ENCODE data around the gene CHMP4B.

CHMP4B gene

GRCh38 chr20:33808388-33808787 is 2.8 kb upstream of the CHMP4B start:
- TF ChIP-seq CTCF (conservative IDR thresholded peaks at IDR 0.05; ENCODE audit: low read depth, low read length) = no peak
- Histone ChIP-seq H3K27me3 (ENCODE audit: insufficient read depth, low read depth) (no peaks in the 10 kb centered on the region), H4K20me1 (ENCODE audit: insufficient read depth) (no peaks in the 10 kb centered on the region), H3K9ac (no peak overlapping the region), H3K4me3 (IDR thresholded peaks at IDR 0.05; ENCODE audit: insufficient read depth, low read depth, low read length) (no peak overlapping the region), H3K4me1 (ENCODE audit: low read depth, poor library complexity, severe bottlenecking) (peaks cover 10% of the 10 kb centered on the region), H3K4me2 (no peak overlapping the region), H3K79me2 (ENCODE audit: insufficient read depth, low read depth) (peaks cover 22% of the 10 kb centered on the region), H2AFZ (ENCODE audit: low read depth) (no peak overlapping the region), H3K27ac (no peak overlapping the region), H3K36me3 (ENCODE audit: insufficient read depth) (no peaks in the 10 kb centered on the region)

- Histone ChIP-seq H4K20me1 (ENCODE audit: insufficient read depth) (peaks cover 9% of the 10 kb centered on the region; the same call in 1 of the 2 replicates), H3K9ac (no peak overlapping the region), H3K27ac (no peak overlapping the region), H3K79me2 (ENCODE audit: insufficient read depth, low read depth) (peaks cover 41% of the 10 kb centered on the region), H3K4me2 (peak overlapping the region; percentile 26; the same call in 1 of the 2 replicates), H2AFZ (ENCODE audit: low read depth) (peak overlapping the region; percentile 27; the same call in 1 of the 2 replicates), H3K27me3 (ENCODE audit: insufficient read depth, low read depth) (no peaks in the 10 kb centered on the region), H3K36me3 (ENCODE audit: insufficient read depth) (no peaks in the 10 kb centered on the region; the same call in 1 of the 2 replicates), H3K4me3 (IDR thresholded peaks at IDR 0.05; ENCODE audit: insufficient read depth, low read depth, low read length) (no peak overlapping the region), H3K4me1 (ENCODE audit: low read depth, poor library complexity, severe bottlenecking) (peaks cover 29% of the 10 kb centered on the region)
- no peak for TF ChIP-seq CTCF (conservative IDR thresholded peaks at IDR 0.05; ENCODE audit: low read depth, low read length)
Observed at GRCh38 chr20:33810259-33810658, 889 bp upstream of the CHMP4B start.

GRCh38 chr20:33811776-33812151 is 616 bp downstream of the CHMP4B start:
- peak overlapping the region; percentile 85 for H3K9ac ChIP-seq
- no peak for TF ChIP-seq CTCF (conservative IDR thresholded peaks at IDR 0.05; ENCODE audit: low read depth, low read length)
- peak overlapping the region; percentile 25; the same call in 1 of the 2 replicates for H2AFZ ChIP-seq (ENCODE audit: low read depth)
- H4K20me1 ChIP-seq (ENCODE audit: insufficient read depth) = peaks cover 16% of the 10 kb centered on the region; the same call in 1 of the 2 replicates
- peak overlapping the region; percentile 70 for H3K27ac ChIP-seq
- no peaks in the 10 kb centered on the region for H3K27me3 ChIP-seq (ENCODE audit: insufficient read depth, low read depth)
- peak overlapping the region; percentile 74 for H3K4me2 ChIP-seq
- no peaks in the 10 kb centered on the region; the same call in 1 of the 2 replicates for H3K36me3 ChIP-seq (ENCODE audit: insufficient read depth)
- peaks cover 56% of the 10 kb centered on the region for H3K79me2 ChIP-seq (ENCODE audit: insufficient read depth, low read depth)
- H3K4me3 ChIP-seq (IDR thresholded peaks at IDR 0.05; ENCODE audit: insufficient read depth, low read depth, low read length) = peak overlapping the region; percentile 65
- peaks cover 44% of the 10 kb centered on the region for H3K4me1 ChIP-seq (ENCODE audit: low read depth, poor library complexity, severe bottlenecking)

- Histone ChIP-seq H3K36me3 (ENCODE audit: insufficient read depth) (no peaks in the 10 kb centered on the region; the same call in 1 of the 2 replicates), H3K4me3 (IDR thresholded peaks at IDR 0.05; ENCODE audit: insufficient read depth, low read depth, low read length) (peak overlapping the region; percentile 65), H3K4me1 (ENCODE audit: low read depth, poor library complexity, severe bottlenecking) (peaks cover 49% of the 10 kb centered on the region), H3K79me2 (ENCODE audit: insufficient read depth, low read depth) (peaks cover 61% of the 10 kb centered on the region), H3K4me2 (peak overlapping the region; percentile 74), H3K27ac (peak overlapping the region; percentile 70), H3K9ac (peak overlapping the region; percentile 85), H3K27me3 (ENCODE audit: insufficient read depth, low read depth) (no peaks in the 10 kb centered on the region), H4K20me1 (ENCODE audit: insufficient read depth) (peaks cover 16% of the 10 kb centered on the region; the same call in 1 of the 2 replicates), H2AFZ (ENCODE audit: low read depth) (no peak overlapping the region)
- no peak for TF ChIP-seq CTCF (conservative IDR thresholded peaks at IDR 0.05; ENCODE audit: low read depth, low read length)
Observed at GRCh38 chr20:33812152-33812849, 1.2 kb downstream of the CHMP4B start.

Measured in KMS-11 (cell line).